ENCODE results near the gene OPN3. TPM values are rescaled to one million over a fixed set of nuclear protein-coding genes. Genes with fewer than 3 reads are reported as not detected.
"Not testable (repeated sequence)": the region's sequence is repeated elsewhere in the genome, so short reads cannot be mapped to it uniquely, and the experiment has no call there.

Gene OPN3
- 1 to 10 TPM; 6.7 to 7.0 TPM for total RNA-seq
- polyA plus RNA-seq = 17.6 TPM

GRCh38 chr1:241640149-241640866, at the start of gene OPN3, which contains the start of gene CHML:
Gene OPN3, minus strand, starts transcription at chr1:241640369. Its CDS starts 115 bp downstream, at chr1:241640254.
Gene CHML, minus strand, starts transcription at chr1:241640369. Its CDS starts 4,603 bp downstream, at chr1:241635766.
- ChIA-PET POLR2A (interaction anchor here (0.9 to 2.3 kb wide), 5 partner anchors 37 to 1615 kb away, joined by 3 to 15 read pairs (median 4); partner anchors contain the start of genes EXO1 and SDCCAG8), CTCF (interaction anchor here (0.9 to 1.4 kb wide), 4 partner anchors 13 to 207 kb away, joined by 3 to 6 read pairs (median 4); no protein-coding TSS in a partner anchor)
- H3K36me3 ChIP-seq (ENCODE audit: insufficient read depth, low read length) = no peaks in the 10 kb centered on the region
- H3K4me1 Mint-ChIP-seq = peaks cover 31 to 43% (median 40%) of the 10 kb centered on the region in 3 donors
- peak; percentile 85 to 92 (median 85) for DNase-seq
- H3K4me3 Mint-ChIP-seq = peak within 1 kb of the TSS; percentile 84 to 94 (median 85)
- peaks cover 0 to 8% (median 0%) of the 10 kb centered on the region in 5 donors for H3K9me3 Mint-ChIP-seq
- H3K27me3 Mint-ChIP-seq = no peaks in the 10 kb centered on the region
- peak within 1 kb of the TSS; percentile 38 to 94 (median 82) for H3K27ac Mint-ChIP-seq
- H3K4me3 ChIP-seq (ENCODE audit: low read length) = peak within 1 kb of the TSS; percentile 75
- H3K27ac ChIP-seq (ENCODE audit: low read depth, low read length) = peak within 1 kb of the TSS; percentile 71
- peaks cover 0 to 4% (median 0%) of the 10 kb centered on the region in 3 donors for H3K36me3 Mint-ChIP-seq
- H3K9me3 ChIP-seq (ENCODE audit: low read length) = no peaks in the 10 kb centered on the region
- peaks cover 33% of the 10 kb centered on the region for H3K4me1 ChIP-seq (ENCODE audit: insufficient read depth, low read length)
- H3K27me3 ChIP-seq (ENCODE audit: insufficient read depth, low read length, poor library complexity, severe bottlenecking) = no peaks in the 10 kb centered on the region

GRCh38 chr1:241688940-241689368, 48.8 kb upstream of the OPN3 start:
- H3K27me3 ChIP-seq (ENCODE audit: insufficient read depth, low read length, poor library complexity, severe bottlenecking) = no peaks in the 10 kb centered on the region
- Mint-ChIP-seq H3K27me3 (peaks cover 8 to 10% of the 10 kb centered on the region in 2 donors), H3K27ac (no peak overlapping the region), H3K4me1 (peaks cover 2 to 7% (median 7%) of the 10 kb centered on the region in 3 donors), H3K4me3 (no peak overlapping the region), H3K36me3 (peaks cover 0 to 14% (median 1%) of the 10 kb centered on the region in 3 donors), H3K9me3 (no peaks in the 10 kb centered on the region)
- no peak for DNase-seq
- H3K4me3 ChIP-seq (ENCODE audit: low read length) = no peak overlapping the region
- ChIA-PET POLR2A (no interaction called here), CTCF (no interaction called here)
- no peaks in the 10 kb centered on the region for H3K4me1 ChIP-seq (ENCODE audit: insufficient read depth, low read length)
- no peaks in the 10 kb centered on the region for H3K9me3 ChIP-seq (ENCODE audit: low read length)
- no peaks in the 10 kb centered on the region for H3K36me3 ChIP-seq (ENCODE audit: insufficient read depth, low read length)
- no peak overlapping the region for H3K27ac ChIP-seq (ENCODE audit: low read depth, low read length)

GRCh38 chr1:241684108-241684507, 43.9 kb upstream of the OPN3 start:
- Histone ChIP-seq H3K4me1 (ENCODE audit: insufficient read depth, low read length) (no peaks in the 10 kb centered on the region), H3K27me3 (ENCODE audit: insufficient read depth, low read length, poor library complexity, severe bottlenecking) (no peaks in the 10 kb centered on the region), H3K4me3 (ENCODE audit: low read length) (no peak overlapping the region), H3K27ac (ENCODE audit: low read depth, low read length) (no peak overlapping the region), H3K9me3 (ENCODE audit: low read length) (no peaks in the 10 kb centered on the region), H3K36me3 (ENCODE audit: insufficient read depth, low read length) (no peaks in the 10 kb centered on the region)
- no peak overlapping the region for H3K27ac Mint-ChIP-seq
- H3K27me3 Mint-ChIP-seq = peaks cover 11 to 26% of the 10 kb centered on the region in 2 donors
- ChIA-PET CTCF (no interaction called here), POLR2A (no interaction called here)
- no peaks in the 10 kb centered on the region for H3K9me3 Mint-ChIP-seq
- H3K36me3 Mint-ChIP-seq = peaks cover 5 to 28% (median 9%) of the 10 kb centered on the region in 3 donors
- peaks cover 0 to under 1% (median 0%) of the 10 kb centered on the region in 3 donors for H3K4me1 Mint-ChIP-seq
- H3K4me3 Mint-ChIP-seq = no peak overlapping the region
- no peak for DNase-seq

- H3K27ac ChIP-seq (ENCODE audit: low read depth, low read length) = no peak overlapping the region
- ChIA-PET CTCF (no interaction called here), POLR2A (interaction anchor here (0.6 kb wide), 1 partner anchor 100 kb away, joined by 3 read pairs; no protein-coding TSS in a partner anchor)
- no peak overlapping the region for H3K4me3 ChIP-seq (ENCODE audit: low read length)
- H3K27ac Mint-ChIP-seq = no peak overlapping the region
- no peak for DNase-seq
- H3K9me3 Mint-ChIP-seq = no peaks in the 10 kb centered on the region
- H3K9me3 ChIP-seq (ENCODE audit: low read length) = no peaks in the 10 kb centered on the region
- H3K4me1 Mint-ChIP-seq = peaks cover 2 to 7% (median 3%) of the 10 kb centered on the region in 3 donors
- H3K27me3 Mint-ChIP-seq = peaks cover 5 to 26% of the 10 kb centered on the region in 2 donors
- peaks cover 5 to 28% (median 9%) of the 10 kb centered on the region in 3 donors for H3K36me3 Mint-ChIP-seq
- H3K27me3 ChIP-seq (ENCODE audit: insufficient read depth, low read length, poor library complexity, severe bottlenecking) = no peaks in the 10 kb centered on the region
- no peaks in the 10 kb centered on the region for H3K36me3 ChIP-seq (ENCODE audit: insufficient read depth, low read length)
- H3K4me1 ChIP-seq (ENCODE audit: insufficient read depth, low read length) = peaks cover 4% of the 10 kb centered on the region
- no peak overlapping the region for H3K4me3 Mint-ChIP-seq
Observed at GRCh38 chr1:241682921-241683320, 42.8 kb upstream of the OPN3 start.

- H3K36me3 ChIP-seq (ENCODE audit: insufficient read depth, low read length); H3K27me3 ChIP-seq (ENCODE audit: insufficient read depth, low read length, poor library complexity, severe bottlenecking); CTCF ChIA-PET; H3K4me3 ChIP-seq (ENCODE audit: low read length); H3K27ac Mint-ChIP-seq; H3K9me3 ChIP-seq (ENCODE audit: low read length); H3K4me3 Mint-ChIP-seq; POLR2A ChIA-PET; H3K27ac ChIP-seq (ENCODE audit: low read depth, low read length); H3K9me3 Mint-ChIP-seq; DNase-seq: not testable (repeated sequence)
- Mint-ChIP-seq H3K27me3 (peaks cover 5 to 26% of the 10 kb centered on the region in 2 donors), H3K36me3 (peaks cover 5 to 28% (median 9%) of the 10 kb centered on the region in 3 donors), H3K4me1 (peaks cover 9 to 16% (median 12%) of the 10 kb centered on the region in 3 donors)
- H3K4me1 ChIP-seq (ENCODE audit: insufficient read depth, low read length) = peaks cover 10% of the 10 kb centered on the region
Observed at GRCh38 chr1:241681861-241682448, 41.8 kb upstream of the OPN3 start.

- ChIA-PET POLR2A (no interaction called here), CTCF (interaction anchor here (2.0 kb wide), 1 partner anchor 27 kb away, joined by 4 read pairs; no protein-coding TSS in a partner anchor)
- Histone ChIP-seq H3K4me1 (ENCODE audit: insufficient read depth, low read length) (peaks cover 19% of the 10 kb centered on the region), H3K9me3 (ENCODE audit: low read length) (no peaks in the 10 kb centered on the region), H3K27me3 (ENCODE audit: insufficient read depth, low read length, poor library complexity, severe bottlenecking) (no peaks in the 10 kb centered on the region), H3K4me3 (ENCODE audit: low read length) (no peak overlapping the region), H3K27ac (ENCODE audit: low read depth, low read length) (no peak overlapping the region), H3K36me3 (ENCODE audit: insufficient read depth, low read length) (no peaks in the 10 kb centered on the region)
- Mint-ChIP-seq H3K36me3 (peaks cover 5 to 21% (median 9%) of the 10 kb centered on the region in 3 donors), H3K9me3 (peaks cover 0 to 4% (median 0%) of the 10 kb centered on the region in 5 donors), H3K4me1 (peaks cover 17 to 30% (median 21%) of the 10 kb centered on the region in 3 donors), H3K4me3 (no peak overlapping the region), H3K27me3 (peaks cover 5 to 18% of the 10 kb centered on the region in 2 donors), H3K27ac (no peak overlapping the region)
- no peak for DNase-seq
Observed at GRCh38 chr1:241679961-241680360, 39.8 kb upstream of the OPN3 start.

- DNase-seq = no peak
- no peaks in the 10 kb centered on the region for H3K27me3 ChIP-seq (ENCODE audit: insufficient read depth, low read length, poor library complexity, severe bottlenecking)
- Mint-ChIP-seq H3K27me3 (peaks cover 2 to 18% of the 10 kb centered on the region in 2 donors), H3K4me3 (no peak overlapping the region), H3K4me1 (peaks cover 17 to 30% (median 21%) of the 10 kb centered on the region in 3 donors), H3K9me3 (peaks cover 0 to 4% (median 0%) of the 10 kb centered on the region in 5 donors), H3K27ac (no peak overlapping the region), H3K36me3 (peaks cover 5 to 21% (median 9%) of the 10 kb centered on the region in 3 donors)
- no peak overlapping the region for H3K27ac ChIP-seq (ENCODE audit: low read depth, low read length)
- H3K4me1 ChIP-seq (ENCODE audit: insufficient read depth, low read length) = peaks cover 19% of the 10 kb centered on the region
- ChIA-PET CTCF (interaction anchor here (2.0 kb wide), 1 partner anchor 27 kb away, joined by 4 read pairs; no protein-coding TSS in a partner anchor), POLR2A (no interaction called here)
- no peak overlapping the region for H3K4me3 ChIP-seq (ENCODE audit: low read length)
- H3K36me3 ChIP-seq (ENCODE audit: insufficient read depth, low read length) = no peaks in the 10 kb centered on the region
- H3K9me3 ChIP-seq (ENCODE audit: low read length) = no peaks in the 10 kb centered on the region
Observed at GRCh38 chr1:241679404-241679803, 39.2 kb upstream of the OPN3 start.
